ENCODE measurements around the gene DIS3L. TPM values are rescaled to one million over a fixed set of nuclear protein-coding genes. Genes with fewer than 3 reads are reported as not detected.

The DIS3L gene
- polyA plus RNA-seq, 2 of the 4 experiments (the other 2 are of a cell fraction), result 43.6 to 64.3 TPM

- no peak for TF ChIP-seq ZC3H11A (IDR thresholded peaks at IDR 0.05)
These were observed 42.1 kb upstream of the DIS3L start (continued) for GRCh38 chr15:66251065-66251789.

DNA sequence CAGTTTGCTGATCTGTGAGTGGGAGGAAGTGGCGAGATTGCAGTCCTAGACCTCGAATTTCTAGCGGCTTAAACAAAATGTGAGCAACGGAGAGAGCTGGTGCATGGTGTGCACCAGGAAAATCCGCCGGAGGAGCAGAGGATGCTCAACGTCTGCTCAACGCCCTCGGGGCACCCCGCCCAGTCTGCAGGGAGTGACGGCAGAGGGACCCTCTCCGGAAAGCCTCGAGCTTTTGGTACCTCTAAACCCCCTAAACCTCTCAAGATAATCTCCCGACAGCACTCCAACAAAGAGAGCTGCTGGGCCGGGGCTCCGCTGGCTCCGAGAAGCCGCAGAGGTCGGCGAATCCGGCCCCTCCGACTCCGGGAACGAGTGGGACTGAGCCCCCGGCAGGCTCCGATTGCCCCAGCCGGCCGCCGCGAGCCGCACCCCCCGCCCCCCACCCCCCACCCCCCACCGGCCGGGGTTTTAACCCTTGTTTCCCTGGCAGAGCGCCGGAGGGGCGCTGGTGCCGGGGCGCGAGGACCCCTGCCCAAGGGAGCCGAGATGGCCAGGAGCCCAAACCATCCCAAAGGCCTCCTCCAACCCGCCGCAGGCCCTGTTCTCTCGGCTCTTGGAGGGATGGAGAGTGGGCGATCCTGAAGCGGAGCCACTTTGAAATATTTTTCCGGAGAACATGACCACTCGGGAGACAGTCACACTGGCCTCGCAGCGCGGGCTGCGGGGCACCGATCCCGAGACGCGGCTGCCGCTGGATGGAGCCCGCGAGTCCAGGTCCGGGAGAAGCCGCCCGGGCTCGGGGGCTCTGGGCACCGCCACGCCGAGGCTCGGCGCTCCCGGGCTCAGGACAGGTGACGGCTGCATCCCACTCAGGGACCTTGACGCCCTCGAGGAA is 41.3 kb upstream of the DIS3L start:
- POLR2A ChIA-PET, result no interaction called here
- Histone ChIP-seq H3K4me1 (no peaks in the 10 kb centered on the region), H3K4me2 (peak overlapping the region; percentile 86), H3K27ac (peak overlapping the region in 1 of 2 experiments; percentile 77; a peak in 3 of 6 replicates), H3K9me3 (no peaks in the 10 kb centered on the region), H3K4me3 (peak overlapping the region; percentile 55)
- no peak for TF ChIP-seq CBX2 (IDR thresholded peaks at IDR 0.05; ENCODE audit: borderline replicate concordance, low read depth)
- TF ChIP-seq, protein P1, sequence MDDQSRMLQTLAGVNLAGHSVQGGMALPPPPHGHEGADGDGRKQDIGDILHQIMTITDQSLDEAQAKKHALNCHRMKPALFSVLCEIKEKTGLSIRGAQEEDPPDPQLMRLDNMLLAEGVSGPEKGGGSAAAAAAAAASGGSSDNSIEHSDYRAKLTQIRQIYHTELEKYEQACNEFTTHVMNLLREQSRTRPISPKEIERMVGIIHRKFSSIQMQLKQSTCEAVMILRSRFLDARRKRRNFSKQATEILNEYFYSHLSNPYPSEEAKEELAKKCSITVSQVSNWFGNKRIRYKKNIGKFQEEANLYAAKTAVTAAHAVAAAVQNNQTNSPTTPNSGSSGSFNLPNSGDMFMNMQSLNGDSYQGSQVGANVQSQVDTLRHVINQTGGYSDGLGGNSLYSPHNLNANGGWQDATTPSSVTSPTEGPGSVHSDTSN (IDR thresholded peaks at IDR 0.05), result no peak
- no peak for TF ChIP-seq CHD2 (IDR thresholded peaks at IDR 0.05; ENCODE audit: low read length, partially characterized antibody)
- TF ChIP-seq HES2 (IDR thresholded peaks at IDR 0.05), result no peak
- no peak for TF ChIP-seq JUN (IDR thresholded peaks at IDR 0.05)
- TF ChIP-seq, protein P2, sequence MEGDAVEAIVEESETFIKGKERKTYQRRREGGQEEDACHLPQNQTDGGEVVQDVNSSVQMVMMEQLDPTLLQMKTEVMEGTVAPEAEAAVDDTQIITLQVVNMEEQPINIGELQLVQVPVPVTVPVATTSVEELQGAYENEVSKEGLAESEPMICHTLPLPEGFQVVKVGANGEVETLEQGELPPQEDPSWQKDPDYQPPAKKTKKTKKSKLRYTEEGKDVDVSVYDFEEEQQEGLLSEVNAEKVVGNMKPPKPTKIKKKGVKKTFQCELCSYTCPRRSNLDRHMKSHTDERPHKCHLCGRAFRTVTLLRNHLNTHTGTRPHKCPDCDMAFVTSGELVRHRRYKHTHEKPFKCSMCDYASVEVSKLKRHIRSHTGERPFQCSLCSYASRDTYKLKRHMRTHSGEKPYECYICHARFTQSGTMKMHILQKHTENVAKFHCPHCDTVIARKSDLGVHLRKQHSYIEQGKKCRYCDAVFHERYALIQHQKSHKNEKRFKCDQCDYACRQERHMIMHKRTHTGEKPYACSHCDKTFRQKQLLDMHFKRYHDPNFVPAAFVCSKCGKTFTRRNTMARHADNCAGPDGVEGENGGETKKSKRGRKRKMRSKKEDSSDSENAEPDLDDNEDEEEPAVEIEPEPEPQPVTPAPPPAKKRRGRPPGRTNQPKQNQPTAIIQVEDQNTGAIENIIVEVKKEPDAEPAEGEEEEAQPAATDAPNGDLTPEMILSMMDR (IDR thresholded peaks at IDR 0.05), result peak; percentile 79
- TF ChIP-seq RAD21 (conservative IDR thresholded peaks at IDR 0.05 in 1 of 2, IDR thresholded peaks at IDR 0.05 in 1 of 2), result peak; percentile 37 to 59; a peak in 4 of 5 replicates
- TF ChIP-seq HDAC2 (IDR thresholded peaks at IDR 0.05), result no peak
- TF ChIP-seq RARB (CRISPR knock-in tag; IDR thresholded peaks at IDR 0.05), result no peak
- peak; percentile 75 for TF ChIP-seq SMC3 (IDR thresholded peaks at IDR 0.05)
- no peak for TF ChIP-seq ESRRA (IDR thresholded peaks at IDR 0.05; ENCODE audit: borderline replicate concordance, low read length)
- no peak for TF ChIP-seq EHMT2 (IDR thresholded peaks at IDR 0.05; ENCODE audit: low read depth)
- no peak for TF ChIP-seq EP300 (IDR thresholded peaks at IDR 0.05)
- peak; percentile 43; the same call in 1 of the 2 replicates for TF ChIP-seq MAX (IDR thresholded peaks at IDR 0.05)
- TF ChIP-seq KDM5A (IDR thresholded peaks at IDR 0.05), result no peak
- no peak for TF ChIP-seq USF2 (IDR thresholded peaks at IDR 0.05)
- TF ChIP-seq ZNF302 (CRISPR knock-in tag; IDR thresholded peaks at IDR 0.05), result no peak
- CTCF ChIA-PET, result interaction anchor here (0.6 to 4.8 kb wide), 20 partner anchors 9 to 350 kb away, joined by 3 to 29 read pairs (median 4); no protein-coding TSS in a partner anchor
- FAIRE-seq (no peak), DNase-seq (ENCODE audit: low read depth in 1 of 2, low spot score in 1 of 2) (peak; percentile 51 to 97), ATAC-seq (peak; percentile 75 to 91)
- WGBS (ENCODE audit: missing lambda C conversion rate), result 32% methylated on average over 60 of the region's 72 CpGs

All from A549 (cell line).